Mucosa of rectum (tissue), 2 donors: Measurements from ENCODE around the gene CYP4F3.
A peak's percentile ranks its signal among the peaks of the same experiment; 100 is the strongest.

Experiments used
- H3K27ac ChIP-seq, 2 donors: one replicate each; pipeline ENCODE4 v1.7.0; 2013; ENCODE audit warnings: inconsistent platforms in 2 of 2, low read depth in 2 of 2, low read length in 2 of 2
- H3K27me3 ChIP-seq, 2 donors: one replicate each; pipeline ENCODE4 v1.7.0; 2013; ENCODE audit warnings: low read length in 2 of 2; ENCODE audit not compliant: control insufficient read depth in 2 of 2, insufficient read depth in 2 of 2
- H3K36me3 ChIP-seq, 2 donors: one replicate each; pipeline ENCODE4 v1.7.0; 2013; ENCODE audit warnings: low read length in 2 of 2; ENCODE audit not compliant: control insufficient read depth in 2 of 2, insufficient read depth in 2 of 2
- H3K4me1 ChIP-seq, 2 donors: one replicate each; pipeline ENCODE4 v1.7.0; 2013; ENCODE audit warnings: low read length in 2 of 2, mild to moderate bottlenecking in 1 of 2; ENCODE audit not compliant: control insufficient read depth in 2 of 2, insufficient read depth in 2 of 2
- H3K4me3 ChIP-seq, 2 donors: one replicate each; pipeline ENCODE4 v1.7.0; 2013; ENCODE audit warnings: low read length in 2 of 2
- H3K9ac ChIP-seq, 2 donors: one replicate each; pipeline ENCODE4 v1.7.0; 2013; ENCODE audit warnings: low read length in 2 of 2, low read depth in 1 of 2, mild to moderate bottlenecking in 1 of 2
- H3K9me3 ChIP-seq, 2 donors: one replicate each; pipeline ENCODE4 v1.7.0; 2013; ENCODE audit warnings: low read length in 2 of 2; ENCODE audit not compliant: control insufficient read depth in 2 of 2
- donor health status: healthy.
- donor health status: Normal muscosa, but diverticular disease.

CYP4F3 gene

DNA sequence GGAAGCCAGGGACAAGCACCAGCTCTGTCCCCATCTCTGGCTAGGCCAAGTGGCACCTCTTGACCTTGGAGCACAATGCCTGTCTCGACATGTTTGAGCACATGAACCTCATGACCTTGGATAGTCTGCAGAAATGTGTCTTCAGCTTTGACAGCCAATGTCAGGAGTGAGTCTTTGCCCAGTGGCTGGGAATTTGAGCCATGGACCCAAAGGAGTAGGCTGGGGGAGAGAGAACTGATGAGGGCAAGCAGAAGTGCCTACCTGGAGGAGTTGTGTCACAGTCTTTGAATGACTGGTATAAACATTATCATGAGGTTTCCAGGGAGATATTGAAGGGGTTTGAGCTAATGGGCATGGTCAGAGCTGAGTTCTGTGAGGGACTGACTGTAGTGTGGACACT is 25.5 kb downstream of the CYP4F3 start:
- Histone ChIP-seq H3K9ac (no peak overlapping the region), H3K27me3 (no peaks in the 10 kb centered on the region), H3K36me3 (no peaks in the 10 kb centered on the region), H3K27ac (no peak overlapping the region), H3K9me3 (no peaks in the 10 kb centered on the region), H3K4me3 (no peak overlapping the region), H3K4me1 (peaks cover 3 to 4% of the 10 kb centered on the region in 2 donors)

DNA sequence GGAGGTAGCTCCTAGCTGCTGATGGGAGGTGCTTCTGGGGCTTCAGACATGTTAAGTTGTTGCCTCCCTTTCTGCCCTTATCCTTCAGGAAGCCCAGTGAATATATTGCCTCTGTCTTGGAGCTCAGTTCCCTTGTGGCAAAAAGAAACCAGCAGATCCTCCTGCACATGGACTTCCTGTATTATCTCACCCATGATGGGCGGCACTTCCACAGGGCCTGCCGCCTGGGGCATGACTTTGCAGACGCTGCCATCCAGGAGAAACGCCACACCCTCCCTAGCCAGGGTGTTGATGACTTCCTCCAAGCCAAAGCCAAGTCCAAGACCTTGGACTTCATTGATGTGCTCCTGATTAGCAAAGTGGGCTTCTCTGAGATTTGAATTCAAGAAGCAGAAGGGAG is 26.2 kb downstream of the CYP4F3 start:
- Histone ChIP-seq H3K27ac (peak overlapping the region in 1 of 2 donors; percentile 56), H3K9me3 (no peaks in the 10 kb centered on the region), H3K36me3 (no peaks in the 10 kb centered on the region), H3K27me3 (no peaks in the 10 kb centered on the region), H3K9ac (no peak overlapping the region), H3K4me3 (no peak overlapping the region), H3K4me1 (peaks cover 5 to 7% of the 10 kb centered on the region in 2 donors)

DNA sequence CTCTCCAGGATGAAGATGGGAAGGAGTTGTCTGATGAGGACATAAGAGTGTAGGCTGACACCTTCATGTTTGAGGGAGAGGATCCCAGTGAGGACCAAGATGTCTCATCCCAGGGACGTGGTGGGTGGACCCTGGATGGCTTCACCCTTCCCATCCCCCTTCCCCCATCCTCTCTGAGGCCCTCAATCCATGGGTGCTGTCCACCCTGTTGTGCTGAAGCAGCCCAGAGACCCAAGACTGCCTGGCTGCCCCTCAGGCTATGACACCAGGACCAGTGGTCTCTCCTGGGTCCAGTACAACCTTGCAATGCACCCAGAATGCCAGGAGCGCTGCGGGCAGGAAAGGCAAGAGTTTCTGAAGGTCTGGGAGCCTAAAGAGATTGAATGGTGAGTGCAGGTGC is 28.7 kb downstream of the CYP4F3 start:
- H3K27ac ChIP-seq, result no peak overlapping the region
- no peaks in the 10 kb centered on the region for H3K27me3 ChIP-seq
- no peaks in the 10 kb centered on the region for H3K9me3 ChIP-seq
- H3K4me3 ChIP-seq, result no peak overlapping the region
- no peaks in the 10 kb centered on the region for H3K36me3 ChIP-seq
- H3K9ac ChIP-seq, result no peak overlapping the region
- peaks cover 16 to 23% of the 10 kb centered on the region in 2 donors for H3K4me1 ChIP-seq

DNA sequence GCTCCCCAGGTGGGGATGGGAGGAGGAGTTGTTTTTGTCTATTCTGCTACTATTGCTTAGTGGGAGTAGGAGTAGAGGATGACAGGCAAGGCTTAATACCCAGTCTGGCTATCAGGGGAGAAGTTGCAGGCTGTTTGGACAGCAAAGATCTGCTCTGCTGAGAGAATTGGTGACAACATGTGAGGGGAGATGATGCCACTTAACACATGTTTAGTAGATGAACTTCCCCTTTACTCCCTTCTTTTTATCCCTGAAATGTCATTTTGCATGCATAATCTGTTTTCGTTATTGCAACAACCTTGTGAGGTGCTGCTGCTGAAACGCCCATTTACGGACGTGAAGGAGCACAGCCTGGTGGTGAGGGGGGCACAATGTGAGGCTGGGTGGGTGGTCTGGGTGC is 29.2 kb downstream of the CYP4F3 start:
- no peak overlapping the region for H3K27ac ChIP-seq
- no peaks in the 10 kb centered on the region for H3K9me3 ChIP-seq
- H3K36me3 ChIP-seq, result no peaks in the 10 kb centered on the region
- no peak overlapping the region for H3K9ac ChIP-seq
- H3K4me1 ChIP-seq, result peaks cover 21 to 27% of the 10 kb centered on the region in 2 donors
- no peak overlapping the region for H3K4me3 ChIP-seq
- no peaks in the 10 kb centered on the region for H3K27me3 ChIP-seq

DNA sequence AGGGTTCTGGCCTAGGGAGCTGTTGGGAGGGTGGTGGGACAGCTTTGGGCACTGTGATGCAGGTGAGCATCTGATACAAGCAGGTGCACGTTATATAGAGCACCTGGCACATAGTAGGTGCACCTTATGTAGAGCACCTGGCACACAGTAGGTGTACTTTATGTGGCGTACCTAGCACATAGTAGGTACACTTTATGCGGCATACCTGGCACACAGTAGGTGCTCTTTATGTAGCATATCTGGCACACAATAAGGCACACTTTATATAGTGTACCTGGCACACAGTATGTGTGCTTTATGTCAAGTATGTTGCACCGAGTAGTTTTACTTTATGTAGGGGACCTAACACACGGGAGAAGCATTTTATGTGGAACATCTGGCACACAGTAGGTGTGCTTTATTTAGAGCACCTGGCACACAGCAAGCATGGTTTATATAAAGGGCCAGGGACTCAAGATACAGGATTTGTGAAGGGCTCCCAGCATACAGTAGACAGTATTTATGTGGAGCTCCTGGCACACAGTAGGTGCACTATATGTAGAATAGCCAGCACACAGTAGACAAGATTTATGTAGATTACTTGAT is 30.6 kb downstream of the CYP4F3 start:
- H3K27me3 ChIP-seq, result no peaks in the 10 kb centered on the region
- H3K36me3 ChIP-seq, result no peaks in the 10 kb centered on the region
- peaks cover 21 to 28% of the 10 kb centered on the region in 2 donors for H3K4me1 ChIP-seq
- no peaks in the 10 kb centered on the region for H3K9me3 ChIP-seq
- H3K9ac ChIP-seq, result peak overlapping the region in 1 of 2 donors; percentile 8
- H3K4me3 ChIP-seq, result no peak overlapping the region
- peak overlapping the region; percentile 96 for H3K27ac ChIP-seq

DNA sequence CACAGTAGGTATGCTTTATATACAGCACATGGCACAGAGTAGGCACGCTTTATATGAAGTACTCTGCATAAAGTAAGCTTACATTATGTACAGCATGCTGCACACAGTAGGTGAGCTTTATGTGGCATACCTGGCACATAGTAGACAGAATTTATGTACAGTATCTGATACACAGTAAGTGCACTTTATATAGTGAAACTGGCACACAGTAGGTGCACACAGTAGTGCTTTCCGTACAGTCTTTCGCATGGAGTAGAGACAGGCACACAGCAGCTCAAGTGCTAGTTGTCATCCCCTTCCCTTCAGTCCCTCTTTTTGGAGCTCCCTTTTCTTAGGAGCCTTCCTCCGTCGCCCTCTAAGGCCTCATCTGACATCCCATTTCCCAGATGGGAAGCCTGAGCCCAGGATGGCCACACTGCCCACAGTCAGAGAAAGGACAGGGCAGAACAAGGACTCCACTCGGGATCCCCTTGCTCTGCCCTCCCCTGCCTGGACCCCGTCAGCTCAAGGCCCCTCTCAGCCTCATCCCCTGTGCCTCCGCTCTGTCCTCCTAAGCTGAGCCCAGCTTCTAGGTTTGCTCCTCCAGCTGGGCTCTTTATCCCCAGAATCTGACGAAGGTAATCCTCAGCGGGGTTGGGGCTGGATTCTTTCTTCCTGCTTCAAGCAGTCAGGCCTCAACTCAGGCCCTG is 31.3 kb downstream of the CYP4F3 start:
- Histone ChIP-seq H3K27ac (peak overlapping the region; percentile 96), H3K36me3 (no peaks in the 10 kb centered on the region), H3K9ac (peak overlapping the region; percentile 61 to 73), H3K9me3 (no peaks in the 10 kb centered on the region), H3K4me1 (peaks cover 20 to 24% of the 10 kb centered on the region in 2 donors), H3K27me3 (no peaks in the 10 kb centered on the region), H3K4me3 (peak overlapping the region in 1 of 2 donors; percentile 48)

DNA sequence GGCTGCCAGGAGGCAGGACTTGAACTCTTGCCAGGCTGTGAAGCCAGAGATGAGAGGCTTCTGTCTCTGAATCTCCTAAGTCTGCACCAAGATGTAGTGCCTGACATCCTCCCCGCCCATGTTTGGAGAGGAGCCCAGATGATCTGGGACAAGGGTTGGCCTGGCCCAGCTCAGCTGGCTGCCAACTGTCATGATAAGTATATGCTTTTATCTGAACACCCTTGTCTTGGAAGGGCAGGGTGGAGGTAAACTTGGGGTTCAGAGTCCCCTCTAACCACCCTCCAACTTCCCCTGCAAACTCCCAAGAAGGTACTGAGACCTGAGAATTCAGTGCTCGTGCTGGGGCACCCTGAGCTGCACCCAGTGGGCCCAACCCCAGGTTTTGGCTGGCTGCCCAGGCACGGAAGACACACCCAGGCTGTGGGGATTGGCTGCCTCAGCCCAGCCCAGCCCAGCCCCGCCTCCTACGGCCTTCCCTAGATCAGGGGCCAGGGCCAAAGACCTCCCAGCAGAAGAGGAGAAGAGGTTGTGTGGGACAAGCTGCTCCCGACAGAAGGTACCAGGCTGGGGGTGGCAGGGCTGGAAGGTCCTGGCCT is 32.0 kb downstream of the CYP4F3 start, which contains the start of gene CYP4F12:
CYP4F12 (plus strand) TSS at position 508 of the 596 bp plus-strand sequence. CDS start 443 bp downstream, outside the sequence.
- H3K27me3 ChIP-seq, result no peaks in the 10 kb centered on the region
- H3K4me3 ChIP-seq, result peak within 1 kb of the TSS; percentile 80 to 82
- H3K27ac ChIP-seq, result peak within 1 kb of the TSS; percentile 96
- H3K9ac ChIP-seq, result peak within 1 kb of the TSS; percentile 61 to 73
- peaks cover 18 to 24% of the 10 kb centered on the region in 2 donors for H3K4me1 ChIP-seq
- no peaks in the 10 kb centered on the region for H3K9me3 ChIP-seq
- no peaks in the 10 kb centered on the region for H3K36me3 ChIP-seq

DNA sequence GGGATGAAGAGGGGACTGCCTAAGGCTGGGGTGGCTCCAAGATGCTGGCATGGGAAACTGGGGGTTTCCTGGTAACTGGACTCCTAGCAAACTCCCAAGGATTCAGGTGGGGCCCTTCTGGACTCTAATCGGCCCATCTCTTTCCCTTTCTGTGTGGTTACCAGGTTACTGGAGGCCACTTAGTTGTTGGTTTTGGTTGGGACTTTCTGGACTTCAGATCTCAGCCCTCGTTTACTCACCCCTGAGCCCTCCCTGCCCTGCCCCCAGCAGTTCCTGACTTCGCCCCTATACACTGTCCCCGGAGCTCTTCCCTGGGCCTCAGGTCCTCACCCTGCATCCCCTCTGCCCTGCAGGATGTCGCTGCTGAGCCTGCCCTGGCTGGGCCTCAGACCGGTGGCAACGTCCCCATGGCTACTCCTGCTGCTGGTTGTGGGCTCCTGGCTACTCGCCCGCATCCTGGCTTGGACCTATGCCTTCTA is 32.5 kb downstream of the CYP4F3 start:
- H3K9me3 ChIP-seq, result no peaks in the 10 kb centered on the region
- H3K4me3 ChIP-seq, result peak overlapping the region; percentile 80 to 82
- peaks cover 18 to 24% of the 10 kb centered on the region in 2 donors for H3K4me1 ChIP-seq
- peak overlapping the region; percentile 52 to 73 for H3K9ac ChIP-seq
- no peaks in the 10 kb centered on the region for H3K27me3 ChIP-seq
- peak overlapping the region; percentile 96 for H3K27ac ChIP-seq
- H3K36me3 ChIP-seq, result peaks cover 3% of the 10 kb centered on the region in 2 donors

DNA sequence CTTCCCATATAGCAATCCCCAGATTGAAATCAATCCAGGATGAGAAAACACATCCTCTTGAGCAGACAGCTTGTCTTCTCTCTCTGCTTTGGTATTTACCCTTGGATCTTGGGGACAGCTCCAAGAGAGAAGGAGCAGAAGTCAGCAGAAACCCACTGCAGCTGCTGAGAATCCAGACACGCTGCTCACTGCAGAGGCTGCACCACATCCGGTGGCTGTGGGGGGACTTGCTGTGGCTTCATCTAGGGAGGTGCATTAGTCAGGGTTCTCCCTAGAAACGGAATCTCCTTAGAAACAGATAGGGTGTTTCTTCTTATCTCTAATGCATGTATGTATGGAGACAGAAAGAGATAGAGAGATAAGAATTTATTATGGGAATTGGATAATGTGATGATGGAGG is 34.9 kb downstream of the CYP4F3 start:
- peaks cover 17 to 20% of the 10 kb centered on the region in 2 donors for H3K36me3 ChIP-seq

DNA sequence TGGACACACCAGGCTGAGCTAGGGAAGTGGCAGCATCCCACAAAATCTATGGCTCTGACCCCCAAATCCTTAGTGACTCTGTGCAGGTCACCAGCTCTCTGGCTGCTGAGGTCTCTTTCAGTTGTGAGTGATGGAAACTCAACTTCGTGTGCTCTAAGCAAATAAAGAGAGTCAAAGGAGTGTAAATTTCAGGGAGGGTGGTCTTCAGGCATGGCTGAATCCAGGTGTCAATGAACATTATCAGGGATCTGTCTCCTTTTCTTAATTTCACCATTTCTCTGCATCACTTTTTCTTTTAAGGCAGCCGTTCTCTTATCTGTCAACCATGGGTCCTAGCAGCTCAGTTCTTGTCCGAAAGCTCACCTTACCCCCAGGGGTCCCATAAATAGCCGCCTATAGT is 38.4 kb downstream of the CYP4F3 start:
- Histone ChIP-seq H3K27ac (no peak overlapping the region), H3K9me3 (no peaks in the 10 kb centered on the region), H3K9ac (no peak overlapping the region), H3K4me3 (no peak overlapping the region), H3K36me3 (peaks cover 40 to 43% of the 10 kb centered on the region in 2 donors), H3K4me1 (peaks cover 7% of the 10 kb centered on the region in 2 donors), H3K27me3 (no peaks in the 10 kb centered on the region)

More for the DNA sequence above, 34.9 kb downstream of the CYP4F3 start:
- no peaks in the 10 kb centered on the region for H3K27me3 ChIP-seq
- no peaks in the 10 kb centered on the region for H3K9me3 ChIP-seq
- H3K27ac ChIP-seq, result no peak overlapping the region
- H3K4me3 ChIP-seq, result no peak overlapping the region
- H3K4me1 ChIP-seq, result peaks cover 18 to 24% of the 10 kb centered on the region in 2 donors
- H3K9ac ChIP-seq, result no peak overlapping the region
